ENCODE results near the gene PSME2.

DNA sequence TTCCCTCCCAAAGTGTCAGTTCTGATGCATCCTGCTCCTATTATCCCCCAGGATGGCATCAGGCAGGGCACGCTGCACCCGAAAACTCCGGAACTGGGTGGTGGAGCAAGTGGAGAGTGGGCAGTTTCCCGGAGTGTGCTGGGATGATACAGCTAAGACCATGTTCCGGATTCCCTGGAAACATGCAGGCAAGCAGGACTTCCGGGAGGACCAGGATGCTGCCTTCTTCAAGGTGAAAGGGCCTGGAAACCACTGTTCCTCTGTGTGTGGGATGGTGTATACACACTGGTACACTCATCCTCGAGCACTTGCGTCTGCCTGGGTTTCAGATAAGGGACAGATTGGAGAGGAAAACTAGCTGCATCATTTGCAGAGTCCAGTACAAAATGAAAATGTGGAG lies 15.7 kb upstream of the PSME2 start:
- TF ChIP-seq, protein P1, sequence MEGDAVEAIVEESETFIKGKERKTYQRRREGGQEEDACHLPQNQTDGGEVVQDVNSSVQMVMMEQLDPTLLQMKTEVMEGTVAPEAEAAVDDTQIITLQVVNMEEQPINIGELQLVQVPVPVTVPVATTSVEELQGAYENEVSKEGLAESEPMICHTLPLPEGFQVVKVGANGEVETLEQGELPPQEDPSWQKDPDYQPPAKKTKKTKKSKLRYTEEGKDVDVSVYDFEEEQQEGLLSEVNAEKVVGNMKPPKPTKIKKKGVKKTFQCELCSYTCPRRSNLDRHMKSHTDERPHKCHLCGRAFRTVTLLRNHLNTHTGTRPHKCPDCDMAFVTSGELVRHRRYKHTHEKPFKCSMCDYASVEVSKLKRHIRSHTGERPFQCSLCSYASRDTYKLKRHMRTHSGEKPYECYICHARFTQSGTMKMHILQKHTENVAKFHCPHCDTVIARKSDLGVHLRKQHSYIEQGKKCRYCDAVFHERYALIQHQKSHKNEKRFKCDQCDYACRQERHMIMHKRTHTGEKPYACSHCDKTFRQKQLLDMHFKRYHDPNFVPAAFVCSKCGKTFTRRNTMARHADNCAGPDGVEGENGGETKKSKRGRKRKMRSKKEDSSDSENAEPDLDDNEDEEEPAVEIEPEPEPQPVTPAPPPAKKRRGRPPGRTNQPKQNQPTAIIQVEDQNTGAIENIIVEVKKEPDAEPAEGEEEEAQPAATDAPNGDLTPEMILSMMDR (IDR thresholded peaks at IDR 0.05; ENCODE audit: poor library complexity): no peak
- no peak for TF ChIP-seq EZH2 (IDR thresholded peaks at IDR 0.05; ENCODE audit: borderline replicate concordance)

Measured in hepatocyte (in vitro differentiated cells).